Stimulated activated CD4-positive, alpha-beta T cell treated with anti-CD3 and anti-CD28 coated beads, TNF-alpha, amount 100 ng/mL, for 4 hours (primary cell): ENCODE measurements around the gene GREM1.

Experiments
- DNase-seq, 3 experiments: peaks; one replicate each; pipeline ENCODE4 v3.0.0-alpha.2; 2020; ENCODE audit warnings: low read depth in 3 of 3

Gene GREM1

GRCh38 chr15:32781781-32782180 lies 64.0 kb downstream of the GREM1 start:
- DNase-seq, result no peak

- DNase-seq, result no peak
Measured at GRCh38 chr15:32784581-32784980, 66.8 kb downstream of the GREM1 start.

GRCh38 chr15:32786906-32787305 lies 69.1 kb downstream of the GREM1 start:
- DNase-seq, result no peak

GRCh38 chr15:32787949-32788348 lies 70.1 kb downstream of the GREM1 start:
- no peak for DNase-seq

GRCh38 chr15:32790352-32790999 lies 72.7 kb downstream of the GREM1 start:
- no peak for DNase-seq

GRCh38 chr15:32792436-32792835 lies 74.6 kb downstream of the GREM1 start:
- DNase-seq, result no peak
